ENCODE data around the gene TTC21B.

The TTC21B gene

GRCh38 chr2:165952085-165952484 is 1.5 kb downstream of the TTC21B start:
- TF ChIP-seq KLF1 (tag by site-specific recombination; IDR thresholded peaks at IDR 0.05): no peak
- TF ChIP-seq ZFHX2 (tag by site-specific recombination; conservative IDR thresholded peaks at IDR 0.05): no peak
- TF ChIP-seq ZNF211 (tag by site-specific recombination; IDR thresholded peaks at IDR 0.05; ENCODE audit: low read depth): no peak
- TF ChIP-seq, protein P1, sequence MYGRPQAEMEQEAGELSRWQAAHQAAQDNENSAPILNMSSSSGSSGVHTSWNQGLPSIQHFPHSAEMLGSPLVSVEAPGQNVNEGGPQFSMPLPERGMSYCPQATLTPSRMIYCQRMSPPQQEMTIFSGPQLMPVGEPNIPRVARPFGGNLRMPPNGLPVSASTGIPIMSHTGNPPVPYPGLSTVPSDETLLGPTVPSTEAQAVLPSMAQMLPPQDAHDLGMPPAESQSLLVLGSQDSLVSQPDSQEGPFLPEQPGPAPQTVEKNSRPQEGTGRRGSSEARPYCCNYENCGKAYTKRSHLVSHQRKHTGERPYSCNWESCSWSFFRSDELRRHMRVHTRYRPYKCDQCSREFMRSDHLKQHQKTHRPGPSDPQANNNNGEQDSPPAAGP (tag by site-specific recombination; IDR thresholded peaks at IDR 0.05): no peak
- no peak for TF ChIP-seq SALL2 (tag by site-specific recombination; IDR thresholded peaks at IDR 0.05; ENCODE audit: borderline replicate concordance)
- no peak for TF ChIP-seq ZNF423 (tag by site-specific recombination; IDR thresholded peaks at IDR 0.05)
- no peak for TF ChIP-seq ZFP69B (tag by site-specific recombination; IDR thresholded peaks at IDR 0.05)
- no peak for TF ChIP-seq ZNF571 (tag by site-specific recombination; IDR thresholded peaks at IDR 0.05)
- TF ChIP-seq, protein P2, sequence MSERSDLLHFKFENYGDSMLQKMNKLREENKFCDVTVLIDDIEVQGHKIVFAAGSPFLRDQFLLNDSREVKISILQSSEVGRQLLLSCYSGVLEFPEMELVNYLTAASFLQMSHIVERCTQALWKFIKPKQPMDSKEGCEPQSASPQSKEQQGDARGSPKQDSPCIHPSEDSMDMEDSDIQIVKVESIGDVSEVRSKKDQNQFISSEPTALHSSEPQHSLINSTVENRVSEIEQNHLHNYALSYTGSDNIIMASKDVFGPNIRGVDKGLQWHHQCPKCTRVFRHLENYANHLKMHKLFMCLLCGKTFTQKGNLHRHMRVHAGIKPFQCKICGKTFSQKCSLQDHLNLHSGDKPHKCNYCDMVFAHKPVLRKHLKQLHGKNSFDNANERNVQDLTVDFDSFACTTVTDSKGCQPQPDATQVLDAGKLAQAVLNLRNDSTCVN (tag by site-specific recombination; optimal IDR thresholded peaks at IDR 0.05): no peak
- TF ChIP-seq SETDB1 (IDR thresholded peaks at IDR 0.05; ENCODE audit: insufficient read length, low read length): no peak
- TF ChIP-seq ZNF37A (tag by site-specific recombination; IDR thresholded peaks at IDR 0.05): no peak
- no peak for TF ChIP-seq ZNF548 (tag by site-specific recombination; IDR thresholded peaks at IDR 0.05)
- TF ChIP-seq, protein P3, sequence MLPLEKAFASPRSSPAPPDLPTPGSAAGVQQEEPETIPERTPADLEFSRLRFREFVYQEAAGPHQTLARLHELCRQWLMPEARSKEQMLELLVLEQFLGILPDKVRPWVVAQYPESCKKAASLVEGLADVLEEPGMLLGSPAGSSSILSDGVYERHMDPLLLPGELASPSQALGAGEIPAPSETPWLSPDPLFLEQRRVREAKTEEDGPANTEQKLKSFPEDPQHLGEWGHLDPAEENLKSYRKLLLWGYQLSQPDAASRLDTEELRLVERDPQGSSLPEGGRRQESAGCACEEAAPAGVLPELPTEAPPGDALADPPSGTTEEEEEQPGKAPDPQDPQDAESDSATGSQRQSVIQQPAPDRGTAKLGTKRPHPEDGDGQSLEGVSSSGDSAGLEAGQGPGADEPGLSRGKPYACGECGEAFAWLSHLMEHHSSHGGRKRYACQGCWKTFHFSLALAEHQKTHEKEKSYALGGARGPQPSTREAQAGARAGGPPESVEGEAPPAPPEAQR (tag by site-specific recombination; IDR thresholded peaks at IDR 0.05): no peak
- no peak for TF ChIP-seq ZNF830 (tag by site-specific recombination; IDR thresholded peaks at IDR 0.05; ENCODE audit: low read depth)
- no peak for TF ChIP-seq ZNF394 (tag by site-specific recombination; IDR thresholded peaks at IDR 0.05; ENCODE audit: borderline replicate concordance)
- no peak for TF ChIP-seq ZNF354C (tag by site-specific recombination; IDR thresholded peaks at IDR 0.05; ENCODE audit: borderline replicate concordance, low read depth)
- no peak for TF ChIP-seq KLF9 (tag by site-specific recombination; IDR thresholded peaks at IDR 0.05; ENCODE audit: low read depth)
- CTCF ChIA-PET: interaction anchor here (0.5 to 0.8 kb wide), 3 partner anchors 11 to 176 kb away, joined by 3 to 5 read pairs (median 3); partner anchors contain the start of gene SCN1A
- POLR2A ChIA-PET: no interaction called here
- H3K36me3 ChIP-seq (ENCODE audit: control insufficient read depth in 2 of 2, insufficient read depth in 1 of 2, low read length in 2 of 2): peaks cover 10 to 31% of the 10 kb centered on the region in 2 experiments
- no peak overlapping the region for H3K27ac ChIP-seq (ENCODE audit: extremely low read depth, low read depth, low read length)
- H3K4me1 ChIP-seq (ENCODE audit: control insufficient read depth, insufficient read depth, low read length): no peaks in the 10 kb centered on the region
- H3K4me3 ChIP-seq (ENCODE audit: low read depth, low read length): no peak overlapping the region
- no peaks in the 10 kb centered on the region for H3K9me3 ChIP-seq (ENCODE audit: control insufficient read depth, insufficient read depth, low read depth, low read length)

- H3K27ac ChIP-seq (ENCODE audit: extremely low read depth, low read depth, low read length): no peak overlapping the region
- H3K4me1 ChIP-seq (ENCODE audit: control insufficient read depth, insufficient read depth, low read length): no peaks in the 10 kb centered on the region
- CTCF ChIA-PET: no interaction called here
- H3K36me3 ChIP-seq (ENCODE audit: control insufficient read depth in 2 of 2, insufficient read depth in 1 of 2, low read length in 2 of 2): peaks cover 17 to 35% of the 10 kb centered on the region in 2 experiments
- no peak overlapping the region for H3K4me3 ChIP-seq (ENCODE audit: low read depth, low read length)
- POLR2A ChIA-PET: no interaction called here
- no peaks in the 10 kb centered on the region for H3K9me3 ChIP-seq (ENCODE audit: control insufficient read depth, insufficient read depth, low read depth, low read length)
- no peak for TF ChIP-seq ZNF404 (tag by site-specific recombination; IDR thresholded peaks at IDR 0.05)
- no peak for TF ChIP-seq FEZF1 (tag by site-specific recombination; IDR thresholded peaks at IDR 0.05)
- TF ChIP-seq PRDM2 (tag by site-specific recombination; IDR thresholded peaks at IDR 0.05; ENCODE audit: borderline replicate concordance): no peak
- TF ChIP-seq, protein P4, sequence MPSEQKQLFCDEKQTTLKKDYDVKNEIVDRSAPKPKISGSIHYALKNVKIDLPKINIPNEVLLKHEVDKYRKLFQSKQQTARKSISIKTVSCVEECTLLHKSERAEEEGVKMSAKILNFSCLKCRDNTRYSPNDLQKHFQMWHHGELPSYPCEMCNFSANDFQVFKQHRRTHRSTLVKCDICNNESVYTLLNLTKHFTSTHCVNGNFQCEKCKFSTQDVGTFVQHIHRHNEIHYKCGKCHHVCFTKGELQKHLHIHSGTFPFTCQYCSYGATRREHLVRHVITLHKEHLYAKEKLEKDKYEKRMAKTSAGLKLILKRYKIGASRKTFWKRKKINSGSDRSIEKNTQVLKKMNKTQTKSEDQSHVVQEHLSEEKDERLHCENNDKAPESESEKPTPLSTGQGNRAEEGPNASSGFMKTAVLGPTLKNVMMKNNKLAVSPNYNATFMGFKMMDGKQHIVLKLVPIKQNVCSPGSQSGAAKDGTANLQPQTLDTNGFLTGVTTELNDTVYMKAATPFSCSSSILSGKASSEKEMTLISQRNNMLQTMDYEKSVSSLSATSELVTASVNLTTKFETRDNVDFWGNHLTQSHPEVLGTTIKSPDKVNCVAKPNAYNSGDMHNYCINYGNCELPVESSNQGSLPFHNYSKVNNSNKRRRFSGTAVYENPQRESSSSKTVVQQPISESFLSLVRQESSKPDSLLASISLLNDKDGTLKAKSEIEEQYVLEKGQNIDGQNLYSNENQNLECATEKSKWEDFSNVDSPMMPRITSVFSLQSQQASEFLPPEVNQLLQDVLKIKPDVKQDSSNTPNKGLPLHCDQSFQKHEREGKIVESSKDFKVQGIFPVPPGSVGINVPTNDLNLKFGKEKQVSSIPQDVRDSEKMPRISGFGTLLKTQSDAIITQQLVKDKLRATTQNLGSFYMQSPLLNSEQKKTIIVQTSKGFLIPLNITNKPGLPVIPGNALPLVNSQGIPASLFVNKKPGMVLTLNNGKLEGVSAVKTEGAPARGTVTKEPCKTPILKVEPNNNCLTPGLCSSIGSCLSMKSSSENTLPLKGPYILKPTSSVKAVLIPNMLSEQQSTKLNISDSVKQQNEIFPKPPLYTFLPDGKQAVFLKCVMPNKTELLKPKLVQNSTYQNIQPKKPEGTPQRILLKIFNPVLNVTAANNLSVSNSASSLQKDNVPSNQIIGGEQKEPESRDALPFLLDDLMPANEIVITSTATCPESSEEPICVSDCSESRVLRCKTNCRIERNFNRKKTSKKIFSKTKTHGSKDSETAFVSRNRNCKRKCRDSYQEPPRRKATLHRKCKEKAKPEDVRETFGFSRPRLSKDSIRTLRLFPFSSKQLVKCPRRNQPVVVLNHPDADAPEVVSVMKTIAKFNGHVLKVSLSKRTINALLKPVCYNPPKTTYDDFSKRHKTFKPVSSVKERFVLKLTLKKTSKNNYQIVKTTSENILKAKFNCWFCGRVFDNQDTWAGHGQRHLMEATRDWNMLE (tag by site-specific recombination; conservative IDR thresholded peaks at IDR 0.05; ENCODE audit: low read depth): no peak
Measured at GRCh38 chr2:165950438-165950837, 3.1 kb downstream of the TTC21B start.
